Cardiac muscle cell (in vitro differentiated cells and primary cell): ENCODE measurements around the gene CPXM2. TPM values are rescaled to one million over a fixed set of nuclear protein-coding genes. Genes with fewer than 3 reads are reported as not detected.

Source experiments
- DNase-seq, 2 donors: peaks; one replicate each; pipeline versions ENCODE4 v3.0.0 to v3.0.0-alpha.2; 2010 to 2017; ENCODE audit warnings: low read depth in 1 of 2, low spot score in 1 of 2
- H3K27ac ChIP-seq: fragments of 200-600 bp; sonication (generic); 2 replicates; pipeline ENCODE4 v1.5.1; 2016
- H3K27me3 ChIP-seq: fragments of 200-600 bp; sonication (generic); 2 replicates; pipeline ENCODE4 v1.6.0; 2016; ENCODE audit warnings: control low read depth
- H3K36me3 ChIP-seq: fragments of 200-600 bp; sonication (generic); 2 replicates; pipeline ENCODE4 v1.5.1; 2016; ENCODE audit warnings: control low read depth
- H3K4me1 ChIP-seq: fragments of 200-600 bp; sonication (generic); 2 replicates; pipeline ENCODE4 v1.8.1; 2017; ENCODE audit warnings: low read depth, mild to moderate bottlenecking, mixed run types
- H3K4me3 ChIP-seq: fragments of 200-600 bp; sonication (generic); 2 replicates; pipeline ENCODE4 v1.5.1; 2016; ENCODE audit warnings: mild to moderate bottlenecking
- H3K9me3 ChIP-seq: fragments of 200-600 bp; sonication (generic); 2 replicates; pipeline ENCODE4 v1.5.1; 2017; ENCODE audit warnings: low read depth, mild to moderate bottlenecking, control low read depth
- polyA plus RNA-seq: library from polyadenylated mRNA; unstranded; fragments of >200 nt; fragmentation: Nextera tagmentation; extraction: Ambion mirVana; gene quantifications from 2 replicates; pipeline ENCODE4 v1.2.1, GENCODE V29; 2016
- total RNA-seq: library from RNA; depleted of rRNA; stranded (reverse); fragments of >200 nt; gene quantifications from 2 replicates; pipeline ENCODE4 v1.2.3, GENCODE V29; 2016
- TF ChIP-seq, protein P1 (sequence below): IDR thresholded peaks from 2 replicates; pipeline ENCODE4 v1.5.1; 2012; ENCODE audit warnings: low read depth, mild to moderate bottlenecking, low read length

Gene CPXM2
- total and polyA plus RNA-seq, 2 experiments from 2014 or later = 0.39 to 1.3 TPM

GRCh38 chr10:123771877-123772644 lies 119.5 kb downstream of the CPXM2 start:
- H3K27ac ChIP-seq = no peak overlapping the region
- no peaks in the 10 kb centered on the region for H3K36me3 ChIP-seq
- H3K9me3 ChIP-seq = no peaks in the 10 kb centered on the region
- H3K27me3 ChIP-seq = no peaks in the 10 kb centered on the region
- H3K4me1 ChIP-seq = no peaks in the 10 kb centered on the region
- DNase-seq = no peak
- no peak overlapping the region for H3K4me3 ChIP-seq
- TF ChIP-seq, protein P1, sequence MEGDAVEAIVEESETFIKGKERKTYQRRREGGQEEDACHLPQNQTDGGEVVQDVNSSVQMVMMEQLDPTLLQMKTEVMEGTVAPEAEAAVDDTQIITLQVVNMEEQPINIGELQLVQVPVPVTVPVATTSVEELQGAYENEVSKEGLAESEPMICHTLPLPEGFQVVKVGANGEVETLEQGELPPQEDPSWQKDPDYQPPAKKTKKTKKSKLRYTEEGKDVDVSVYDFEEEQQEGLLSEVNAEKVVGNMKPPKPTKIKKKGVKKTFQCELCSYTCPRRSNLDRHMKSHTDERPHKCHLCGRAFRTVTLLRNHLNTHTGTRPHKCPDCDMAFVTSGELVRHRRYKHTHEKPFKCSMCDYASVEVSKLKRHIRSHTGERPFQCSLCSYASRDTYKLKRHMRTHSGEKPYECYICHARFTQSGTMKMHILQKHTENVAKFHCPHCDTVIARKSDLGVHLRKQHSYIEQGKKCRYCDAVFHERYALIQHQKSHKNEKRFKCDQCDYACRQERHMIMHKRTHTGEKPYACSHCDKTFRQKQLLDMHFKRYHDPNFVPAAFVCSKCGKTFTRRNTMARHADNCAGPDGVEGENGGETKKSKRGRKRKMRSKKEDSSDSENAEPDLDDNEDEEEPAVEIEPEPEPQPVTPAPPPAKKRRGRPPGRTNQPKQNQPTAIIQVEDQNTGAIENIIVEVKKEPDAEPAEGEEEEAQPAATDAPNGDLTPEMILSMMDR = no peak

GRCh38 chr10:123769647-123770046 lies 122.0 kb downstream of the CPXM2 start:
- H3K27ac ChIP-seq = no peak overlapping the region
- no peaks in the 10 kb centered on the region for H3K27me3 ChIP-seq
- DNase-seq = peak in 1 of 2 donors; percentile 17
- no peak overlapping the region for H3K4me3 ChIP-seq
- no peaks in the 10 kb centered on the region for H3K9me3 ChIP-seq
- TF ChIP-seq, protein P1 = no peak
- H3K4me1 ChIP-seq = no peaks in the 10 kb centered on the region
- no peaks in the 10 kb centered on the region for H3K36me3 ChIP-seq

DNA sequence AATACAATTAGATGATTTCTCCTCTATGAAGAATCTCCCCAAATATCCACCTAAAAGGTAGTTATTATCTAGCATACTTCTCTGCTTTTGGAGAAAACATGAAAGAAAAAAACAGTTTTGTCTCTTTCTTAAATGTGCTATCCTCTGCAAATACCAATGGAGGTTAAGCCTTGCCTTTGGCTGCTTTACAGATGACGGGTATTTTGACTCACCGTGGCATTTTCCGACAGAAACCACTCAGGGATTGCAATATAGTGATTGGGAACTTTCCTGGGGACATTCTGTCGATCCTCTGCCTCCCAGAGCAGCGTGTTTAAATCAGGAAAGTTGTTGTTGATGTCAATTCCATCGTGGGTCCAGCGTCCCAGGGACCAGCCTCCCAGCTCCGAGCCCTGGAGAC lies 124.8 kb downstream of the CPXM2 start:
- H3K27me3 ChIP-seq = no peaks in the 10 kb centered on the region
- H3K9me3 ChIP-seq = no peaks in the 10 kb centered on the region
- no peaks in the 10 kb centered on the region for H3K4me1 ChIP-seq
- no peak for DNase-seq
- no peaks in the 10 kb centered on the region for H3K36me3 ChIP-seq
- no peak overlapping the region for H3K27ac ChIP-seq
- TF ChIP-seq, protein P1 = no peak
- no peak overlapping the region for H3K4me3 ChIP-seq

GRCh38 chr10:123766012-123766411 lies 125.6 kb downstream of the CPXM2 start:
- Histone ChIP-seq H3K9me3 (no peaks in the 10 kb centered on the region), H3K27me3 (no peaks in the 10 kb centered on the region), H3K4me1 (no peaks in the 10 kb centered on the region), H3K36me3 (no peaks in the 10 kb centered on the region), H3K27ac (no peak overlapping the region), H3K4me3 (no peak overlapping the region)
- DNase-seq = no peak
- TF ChIP-seq, protein P1 = no peak

- Histone ChIP-seq H3K36me3 (no peaks in the 10 kb centered on the region), H3K27me3 (no peaks in the 10 kb centered on the region), H3K4me1 (peaks cover 6% of the 10 kb centered on the region), H3K9me3 (no peaks in the 10 kb centered on the region), H3K27ac (no peak overlapping the region), H3K4me3 (no peak overlapping the region)
- no peak for DNase-seq
- TF ChIP-seq, protein P1 = no peak
Observed at GRCh38 chr10:123761666-123762230, 129.9 kb downstream of the CPXM2 start.
